HG03571 (cell line): ENCODE data around the gene TMC5.

Experiments used
- ATAC-seq: cut with Tn5 transposase; IDR thresholded peaks from one replicate; pipeline ENCODE4 v1.9.1; 2021; ENCODE audit not compliant: unreplicated experiment

The TMC5 gene

DNA sequence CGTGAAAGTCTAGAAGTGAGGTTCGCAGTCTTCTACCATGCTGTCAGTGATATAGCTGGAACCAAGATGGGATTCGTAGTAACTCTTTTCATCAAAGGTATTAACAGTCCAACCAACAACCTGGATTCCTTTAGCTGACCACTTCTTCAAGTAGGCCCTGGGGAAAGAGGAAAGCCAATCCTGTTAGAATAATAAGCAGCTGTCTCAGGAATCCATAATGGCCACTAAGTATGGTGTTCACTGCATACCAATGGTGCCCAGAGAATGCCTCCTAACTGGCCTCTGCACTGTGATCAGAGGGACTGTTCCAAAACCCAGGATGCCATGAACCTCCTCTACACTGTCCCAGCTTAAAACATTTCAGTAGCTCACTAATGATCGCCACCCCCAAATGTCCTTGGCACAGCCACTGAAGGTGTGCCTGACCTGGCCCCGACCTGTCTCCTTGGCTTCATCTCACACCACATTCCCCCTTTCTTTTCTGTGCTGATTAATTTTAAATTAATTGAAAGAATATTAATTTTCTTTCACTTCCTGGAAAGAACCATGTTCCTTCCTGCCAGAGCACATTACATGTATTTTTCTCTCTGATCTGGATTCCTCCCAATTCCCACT, 85.9 kb downstream of the TMC5 start:
- no peak for ATAC-seq

GRCh38 chr16:19505600-19506303, 88.1 kb downstream of the TMC5 start:
- ATAC-seq, result no peak

- no peak for ATAC-seq
Measured at GRCh38 chr16:19506965-19507364, 89.3 kb downstream of the TMC5 start.

DNA sequence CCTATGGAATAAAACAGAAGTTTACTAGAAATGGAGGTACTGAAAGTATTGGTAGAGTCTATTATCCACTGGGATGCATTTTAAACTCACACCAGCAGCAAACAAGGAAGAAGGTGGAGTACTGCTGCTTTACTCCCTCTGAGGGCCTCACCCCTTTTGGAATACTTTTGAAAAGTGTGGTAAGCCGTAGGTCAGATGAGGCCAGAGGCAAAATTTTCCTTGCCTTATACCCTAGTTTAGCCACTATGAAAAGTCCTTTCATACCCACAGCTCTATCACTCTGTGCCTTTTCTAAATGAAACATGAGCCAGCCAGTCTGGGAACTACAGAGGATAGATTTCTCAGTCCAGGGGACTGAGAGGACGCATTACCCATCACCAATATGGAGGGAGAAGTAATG, 90.2 kb downstream of the TMC5 start:
- ATAC-seq, result no peak

DNA sequence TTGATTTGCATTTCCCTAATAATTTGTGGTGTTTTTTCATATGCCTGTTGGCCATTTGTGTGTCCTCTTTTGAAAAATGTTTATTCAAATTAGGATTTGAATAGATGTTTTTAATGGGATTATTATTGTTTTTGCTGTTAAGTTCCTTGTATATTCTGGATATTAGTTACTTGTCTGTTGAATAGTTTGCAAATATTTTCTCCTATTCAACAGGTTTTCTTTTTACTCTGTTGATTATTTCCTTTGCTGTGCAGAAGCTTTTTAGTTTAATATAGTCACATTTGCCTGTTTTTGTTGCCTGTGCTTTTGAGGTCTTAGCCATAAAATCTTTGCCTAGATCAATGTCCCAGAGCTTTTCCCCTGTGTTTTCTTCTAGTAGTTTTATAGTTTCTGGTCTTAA, 94.6 kb downstream of the TMC5 start:
- ATAC-seq, result no peak

DNA sequence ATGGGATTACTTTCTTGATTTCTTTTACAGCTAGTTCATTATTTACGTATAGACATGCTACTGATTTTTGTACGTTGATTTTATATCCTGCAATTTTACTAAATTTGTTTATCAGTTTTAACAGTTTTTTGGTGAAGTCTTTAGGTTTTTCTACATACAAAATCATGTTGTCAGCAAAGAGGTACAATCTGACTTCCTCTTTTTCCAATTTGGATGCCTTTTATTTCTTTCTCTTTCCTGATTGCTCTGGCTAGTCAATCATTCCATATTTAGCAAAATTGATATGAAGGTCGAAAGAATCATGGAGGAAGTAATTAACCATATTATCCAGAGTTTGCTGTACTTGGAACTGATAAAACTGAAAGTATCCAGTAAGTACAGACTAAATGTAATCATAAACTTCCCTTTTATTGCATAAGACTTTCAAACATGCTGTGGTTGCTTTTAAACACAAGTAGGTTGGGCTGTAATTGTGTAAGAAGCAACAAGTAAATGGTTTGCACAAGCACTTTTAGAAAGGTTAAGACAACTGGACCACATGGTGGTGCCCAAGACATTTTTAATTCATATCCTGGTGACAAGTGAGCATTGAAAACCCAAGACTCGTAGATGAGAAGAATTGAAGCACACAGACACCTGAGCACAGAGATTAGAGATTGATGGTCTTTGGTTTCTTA, 95.8 kb downstream of the TMC5 start:
- ATAC-seq, result no peak

- no peak for ATAC-seq
Measured at GRCh38 chr16:19515757-19516156, 98.1 kb downstream of the TMC5 start.

DNA sequence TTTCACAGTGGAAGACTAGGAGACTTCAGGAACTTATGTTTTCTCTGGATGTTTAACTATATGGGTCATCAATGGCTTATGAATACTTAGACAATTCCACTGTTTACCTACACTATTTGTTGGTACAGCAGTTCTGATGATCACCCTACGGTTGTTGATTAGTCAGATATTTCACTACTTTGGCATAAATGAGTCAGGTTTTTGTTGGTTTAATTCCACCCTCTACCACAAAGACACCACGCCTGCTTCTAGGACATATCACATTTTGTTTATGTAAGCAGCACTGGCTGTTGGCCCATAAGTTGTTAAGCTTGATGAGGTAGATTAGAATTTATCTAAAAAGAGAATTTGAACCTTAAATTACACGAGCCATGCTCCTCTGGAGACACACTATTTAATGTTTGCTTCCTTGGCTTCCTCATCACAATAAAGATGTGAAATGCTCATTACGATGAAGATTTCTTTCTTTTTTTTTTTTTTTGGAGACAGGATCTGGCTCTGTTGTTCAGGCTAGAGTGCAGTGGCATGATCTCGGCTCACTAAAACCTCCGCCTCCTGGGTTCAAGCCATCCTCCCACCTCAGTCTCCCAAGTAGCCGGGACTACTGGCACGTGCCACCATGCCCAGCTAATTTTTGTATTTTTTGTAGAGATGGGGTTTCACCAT, 99.9 kb downstream of the TMC5 start:
- no peak for ATAC-seq

DNA sequence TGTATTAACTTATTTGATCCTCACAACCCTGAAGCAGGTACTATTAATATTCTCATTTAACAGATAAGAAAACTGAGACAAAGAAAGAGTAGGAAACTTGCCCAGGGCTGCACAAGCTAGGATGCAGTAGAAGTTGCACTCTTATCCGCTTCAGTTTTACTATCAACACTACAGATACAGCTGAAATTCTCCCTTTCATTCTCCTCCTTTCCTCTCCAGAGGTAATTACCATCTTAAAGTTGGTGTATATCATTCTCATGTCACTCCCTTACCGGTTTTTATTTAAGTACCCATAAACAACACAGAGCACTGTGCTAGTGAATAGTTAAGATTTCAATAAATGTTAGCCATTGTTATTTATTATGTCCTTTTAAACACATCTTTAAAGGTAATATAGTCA, 100.7 kb downstream of the TMC5 start:
- no peak for ATAC-seq

DNA sequence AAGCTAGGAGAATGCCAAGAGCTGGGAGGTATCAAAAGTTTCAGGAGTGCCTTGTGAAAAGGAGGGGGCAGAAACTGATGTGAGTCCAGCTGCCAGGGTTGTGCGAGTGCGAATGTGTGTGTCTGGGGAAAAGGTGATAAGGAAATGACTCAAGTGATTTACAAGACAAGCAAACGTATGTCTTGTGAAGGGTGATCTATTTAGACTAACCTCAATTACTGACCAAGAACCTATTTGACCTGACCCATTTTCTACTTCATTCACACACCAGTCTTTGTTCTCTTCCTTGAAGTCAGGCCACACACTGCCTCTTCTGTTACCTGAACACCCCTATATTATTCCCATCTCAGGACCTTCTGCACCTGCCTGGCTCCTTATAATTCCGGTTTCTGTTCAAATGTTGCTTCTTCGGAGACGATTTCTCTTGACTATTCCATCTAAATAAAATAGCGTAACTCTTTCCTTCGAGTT, 103.2 kb downstream of the TMC5 start:
- no peak for ATAC-seq

DNA sequence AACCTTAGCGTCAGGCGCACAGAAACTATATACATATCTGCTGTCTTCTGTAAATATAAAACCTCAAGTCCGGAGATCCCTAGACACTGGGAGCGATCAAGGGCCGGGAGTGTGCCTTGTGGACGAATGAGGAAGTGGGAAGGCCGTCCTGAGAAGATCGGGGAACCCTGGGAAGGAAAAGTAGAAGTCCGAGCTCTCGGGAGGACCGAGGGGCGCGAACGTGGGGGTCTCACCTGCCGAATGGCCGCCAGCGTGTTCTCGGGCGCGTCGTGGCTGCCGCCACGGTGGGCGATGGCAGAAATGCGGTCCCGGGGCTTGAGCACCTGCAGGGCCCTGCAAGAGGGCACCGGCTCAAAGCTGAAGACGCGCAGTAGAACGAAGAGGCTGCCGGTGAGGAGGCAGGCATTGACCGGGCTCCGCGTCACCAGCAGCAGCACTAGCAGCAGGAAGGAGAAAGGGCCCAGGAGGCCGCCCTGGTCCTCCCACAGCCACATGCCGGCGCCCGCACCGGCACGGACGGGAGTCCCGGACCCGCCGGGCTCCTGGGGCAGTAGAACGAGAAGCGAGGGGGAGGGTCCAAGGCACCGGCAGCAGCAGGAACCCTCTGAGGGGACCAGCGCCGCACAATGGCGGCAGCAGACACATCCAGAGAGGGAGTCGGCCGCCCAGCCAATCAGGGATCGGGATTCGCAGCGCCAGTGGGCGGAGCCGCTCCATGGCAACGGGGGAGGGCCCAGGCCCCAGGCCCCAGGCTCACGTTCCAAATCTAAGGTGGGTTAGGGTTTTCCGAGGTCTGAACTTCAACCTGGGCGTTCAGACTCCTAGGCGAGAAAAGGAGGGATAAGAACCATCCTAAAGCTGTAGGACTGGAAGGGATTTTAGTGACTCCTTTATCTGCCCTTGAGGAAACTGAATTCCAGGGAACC, 104.1 kb downstream of the TMC5 start, which contains the start of gene GDE1:
Gene GDE1, minus strand, starts transcription at position 628 of the 926 bp plus-strand sequence. Its CDS starts 134 bp downstream, at position 494.
- ATAC-seq, result peak; percentile 64

DNA sequence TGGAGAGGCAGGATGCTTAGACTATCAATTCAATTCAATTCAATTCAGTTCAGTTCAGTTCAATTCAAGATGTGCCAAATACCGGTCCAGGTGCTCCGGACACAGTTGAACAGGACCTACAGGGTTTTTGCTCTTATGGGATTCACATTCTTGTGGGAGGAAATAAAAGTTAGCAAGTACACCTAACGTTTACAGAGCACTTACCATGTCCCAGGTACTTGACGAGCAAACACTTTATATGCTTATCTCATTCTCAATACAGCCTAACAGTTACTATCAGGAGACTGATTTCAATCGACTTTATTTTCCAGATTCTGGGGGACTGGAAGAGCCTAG, 104.7 kb downstream of the TMC5 start:
- ATAC-seq, result no peak

DNA sequence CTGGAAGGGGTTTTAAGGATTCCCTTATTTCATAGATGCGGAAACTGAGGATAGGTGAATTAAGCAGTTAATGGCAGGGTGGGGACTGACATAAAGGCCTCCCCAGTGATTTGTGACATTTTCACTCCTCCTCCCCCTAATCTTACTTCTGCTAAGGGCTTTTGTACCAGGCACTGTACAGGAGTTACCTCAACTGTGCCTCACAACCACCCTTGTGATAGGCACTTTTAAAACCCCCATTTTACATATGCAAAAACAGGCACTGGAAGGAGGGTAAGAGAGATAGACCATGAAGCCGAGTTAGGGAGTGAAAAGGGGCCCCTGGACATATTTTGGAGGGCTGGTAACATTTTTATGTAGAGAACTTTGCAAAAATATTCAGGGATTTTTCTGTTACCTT, 105.1 kb downstream of the TMC5 start:
- no peak for ATAC-seq

DNA sequence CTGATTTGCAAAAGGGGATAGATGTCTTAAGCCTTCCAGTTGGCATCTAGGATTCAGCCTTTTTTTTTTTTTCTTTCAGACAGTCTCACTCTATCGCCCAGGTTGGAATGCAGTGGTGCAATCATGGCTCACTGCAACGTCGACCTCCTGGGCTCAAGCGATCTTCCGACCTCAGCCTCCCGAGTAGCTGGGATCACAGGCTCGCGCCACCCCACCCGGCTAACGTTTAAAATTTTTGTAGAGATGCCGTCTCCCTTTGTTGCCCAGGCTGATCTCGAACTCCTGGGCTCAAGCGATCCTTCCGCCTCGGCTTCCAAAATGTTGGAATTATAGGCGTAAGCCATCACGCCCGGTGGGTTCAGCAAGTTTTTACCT, 105.5 kb downstream of the TMC5 start:
- ATAC-seq, result no peak

DNA sequence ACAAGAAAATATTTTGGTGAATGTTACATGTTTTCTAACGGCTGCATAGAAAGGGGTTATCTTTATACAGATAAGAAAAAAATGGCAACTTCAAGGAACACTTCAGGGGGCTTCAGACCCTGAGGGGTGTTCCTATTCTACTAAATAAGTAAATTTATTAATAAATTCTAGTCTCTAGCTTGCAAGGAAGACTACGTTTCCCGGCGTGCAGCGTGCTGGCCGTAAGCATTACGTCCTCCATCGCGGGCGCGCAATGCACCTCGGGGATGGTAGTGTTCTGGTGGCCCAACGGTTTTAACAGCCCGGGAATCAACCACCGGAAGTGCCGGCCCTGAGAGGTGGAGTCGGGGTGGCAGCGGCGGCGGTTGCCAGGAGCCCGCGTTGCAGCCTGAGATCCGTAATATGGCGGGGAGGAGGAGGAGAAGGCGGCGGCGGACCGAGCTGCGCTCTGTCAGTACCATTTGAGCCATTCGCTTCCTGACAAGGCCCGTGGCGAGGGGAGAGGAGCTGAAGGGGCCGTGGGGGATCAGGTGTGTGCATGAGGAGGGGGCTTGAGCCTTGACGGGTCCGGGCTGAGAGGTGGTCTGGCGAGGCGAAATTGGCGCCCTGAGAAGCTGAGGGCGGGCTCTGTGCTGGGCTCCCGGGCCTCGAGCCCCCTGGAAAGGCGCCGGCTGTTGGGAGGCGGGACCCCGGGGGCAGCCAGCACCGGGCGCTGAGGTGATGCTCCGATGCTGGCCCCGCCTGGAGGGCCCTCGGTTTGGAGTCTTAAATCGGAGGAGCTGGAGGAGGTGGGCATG, 106.1 kb downstream of the TMC5 start, which contains the start of gene CCP110:
Gene CCP110, plus strand, starts transcription at position 384 of the 797 bp plus-strand sequence. CDS start 3,940 bp downstream, outside the sequence.
- ATAC-seq, result peak; percentile 60

- no peak for ATAC-seq
Measured at GRCh38 chr16:19524356-19524615, 106.6 kb downstream of the TMC5 start.

GRCh38 chr16:19524616-19525384, 107.1 kb downstream of the TMC5 start:
- no peak for ATAC-seq

DNA sequence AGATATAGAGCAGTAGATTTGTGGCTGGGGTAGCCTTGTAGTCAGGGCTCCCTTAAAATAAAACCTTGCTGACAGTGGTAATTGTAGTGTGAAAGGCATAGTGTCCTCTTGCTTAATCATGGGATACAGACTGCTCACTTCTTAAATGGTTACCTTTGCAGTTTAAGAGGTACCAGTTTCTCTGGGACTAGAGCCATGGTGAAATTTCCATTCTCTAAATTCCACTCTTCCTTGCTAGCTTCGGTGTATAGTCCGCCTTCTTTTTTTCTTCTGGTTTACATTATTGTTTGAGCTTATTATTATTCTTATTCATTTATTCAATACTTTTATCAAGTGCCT, 107.7 kb downstream of the TMC5 start:
- no peak for ATAC-seq

DNA sequence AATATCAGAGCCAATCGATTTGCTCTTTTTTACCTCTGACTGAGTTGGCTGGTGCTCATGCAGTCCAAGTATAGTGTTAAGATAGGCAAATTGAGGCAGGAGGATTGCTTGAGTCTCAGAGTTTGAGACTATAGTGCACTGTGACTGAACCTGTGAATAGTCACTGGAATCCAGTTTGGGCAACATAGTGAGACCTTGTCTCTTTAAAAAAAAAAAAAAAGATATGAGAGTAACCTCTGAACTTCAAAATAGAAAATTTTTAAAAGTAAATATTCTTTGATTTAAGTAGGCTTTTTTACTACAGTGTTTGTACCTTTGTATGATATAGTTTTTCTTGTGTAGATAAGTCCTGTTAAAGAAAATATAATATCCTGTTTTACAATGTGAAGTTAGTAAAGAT, 109.5 kb downstream of the TMC5 start:
- ATAC-seq, result no peak
